Liver (tissue), 9 donors: ENCODE data around the gene RLN1. TPM values are rescaled to one million over a fixed set of nuclear protein-coding genes. Genes with fewer than 3 reads are reported as not detected.

Source experiments
- DNase-seq: peaks from one replicate; pipeline ENCODE4 v3.0.0-alpha.2; 2017; ENCODE audit warnings: low spot score
- H3K27ac ChIP-seq, 2 donors: one replicate each; pipeline ENCODE4 v1.7.0; 2013; ENCODE audit warnings: inconsistent platforms in 2 of 2, low read length in 2 of 2, control low read depth in 1 of 2, low read depth in 1 of 2, mild to moderate bottlenecking in 1 of 2
- H3K27me3 ChIP-seq, 4 donors: one replicate each; pipeline versions ENCODE4 v1.6.1 to v1.7.0; 2013; ENCODE audit warnings: low read length in 3 of 4, inconsistent platforms in 1 of 4, mild to moderate bottlenecking in 1 of 4, moderate library complexity in 1 of 4; ENCODE audit not compliant: control insufficient read depth in 4 of 4, insufficient read depth in 4 of 4
- H3K36me3 ChIP-seq, 4 donors: one replicate each; pipeline versions ENCODE4 v1.6.1 to v1.7.0; 2013; ENCODE audit warnings: low read length in 3 of 4, mild to moderate bottlenecking in 3 of 4, low read depth in 1 of 4, moderate library complexity in 1 of 4; ENCODE audit not compliant: control insufficient read depth in 4 of 4, insufficient read depth in 3 of 4
- H3K4me1 ChIP-seq, 4 donors: one replicate each; pipeline versions ENCODE4 v1.6.1 to v1.7.0; 2013; ENCODE audit warnings: low read length in 3 of 4, mild to moderate bottlenecking in 3 of 4, moderate library complexity in 1 of 4; ENCODE audit not compliant: control insufficient read depth in 4 of 4, insufficient read depth in 4 of 4
- H3K4me3 ChIP-seq, 3 donors: one replicate each; pipeline versions ENCODE4 v1.6.1 to v1.7.0; 2013; ENCODE audit warnings: low read length in 3 of 3, control low read depth in 1 of 3, low read depth in 1 of 3, mild to moderate bottlenecking in 1 of 3
- H3K9ac ChIP-seq, 2 donors: one replicate each; pipeline ENCODE4 v1.7.0; 2013; ENCODE audit warnings: low read length in 2 of 2, mild to moderate bottlenecking in 2 of 2, moderate library complexity in 2 of 2, control low read depth in 1 of 2, low read depth in 1 of 2
- H3K9me3 ChIP-seq, 4 donors: one replicate each; pipeline versions ENCODE4 v1.6.1 to v1.7.0; 2013; ENCODE audit warnings: low read length in 3 of 4; ENCODE audit not compliant: control insufficient read depth in 4 of 4
- EGR1 ChIP-seq, 2 donors: IDR thresholded peaks; 2 replicates each; pipeline ENCODE4 v1.6.1; 2016 to 2018; ENCODE audit warnings: antibody characterized with exemption in 2 of 2, low read depth in 2 of 2
- FOXA1 ChIP-seq: IDR thresholded peaks from 2 replicates; pipeline ENCODE4 v1.6.1; 2016; ENCODE audit warnings: antibody characterized with exemption
- FOXA2 ChIP-seq: IDR thresholded peaks from 2 replicates; pipeline ENCODE4 v1.6.1; 2016; ENCODE audit warnings: antibody characterized with exemption
- GABPA ChIP-seq, 2 donors: IDR thresholded peaks in 1 of 2; conservative IDR thresholded peaks in 1 of 2; 2 replicates each; pipeline ENCODE4 v1.6.1; 2016; ENCODE audit warnings: antibody characterized with exemption in 2 of 2, mild to moderate bottlenecking in 1 of 2, moderate library complexity in 1 of 2
- HNF4A ChIP-seq, 2 donors: conservative IDR thresholded peaks; 2 replicates each; pipeline ENCODE4 v1.6.1; 2016; ENCODE audit warnings: antibody characterized with exemption in 2 of 2, mild to moderate bottlenecking in 2 of 2
- HNF4G ChIP-seq: IDR thresholded peaks from 2 replicates; pipeline ENCODE4 v1.6.1; 2016; ENCODE audit warnings: antibody characterized with exemption
- JUND ChIP-seq, 2 donors: IDR thresholded peaks; 2 replicates each; pipeline ENCODE4 v1.6.1; 2016; ENCODE audit warnings: antibody characterized with exemption in 2 of 2
- NR2F2 ChIP-seq: IDR thresholded peaks from 2 replicates; pipeline ENCODE4 v1.6.1; 2016; ENCODE audit warnings: antibody characterized with exemption
- RAD21 ChIP-seq, 2 donors: IDR thresholded peaks; 2 replicates each; pipeline ENCODE4 v1.6.1; 2016; ENCODE audit warnings: antibody characterized with exemption in 2 of 2, mild to moderate bottlenecking in 2 of 2
- RXRA ChIP-seq, 2 donors: IDR thresholded peaks; 2 replicates each; pipeline ENCODE4 v1.6.1; 2017 to 2018; ENCODE audit warnings: antibody characterized with exemption in 2 of 2, mild to moderate bottlenecking in 1 of 2
- SP1 ChIP-seq: IDR thresholded peaks from 2 replicates; pipeline ENCODE4 v1.6.1; 2018; ENCODE audit warnings: antibody characterized with exemption, mild to moderate bottlenecking
- TAF1 ChIP-seq: conservative IDR thresholded peaks from 2 replicates; pipeline ENCODE4 v1.6.1; 2016; ENCODE audit warnings: antibody characterized with exemption, mild to moderate bottlenecking
- YY1 ChIP-seq: IDR thresholded peaks from 2 replicates; pipeline ENCODE4 v1.6.1; 2016; ENCODE audit warnings: antibody characterized with exemption, mild to moderate bottlenecking
- WGBS: extraction: QIAGEN DNeasy Blood & Tissue Kit; methylation state at CpG from one replicate; pipeline ENCODE4 v1.1.7; 2013; 5-methylcytosine and 5-hydroxymethylcytosine counted together
- polyA plus RNA-seq, 2 donors: library from polyadenylated mRNA; stranded (reverse) in 1 of 2; unstranded in 1 of 2; fragments of 200-250 nt in 1 of 2; fragments of >200 nt in 1 of 2; fragmentation: Nextera tagmentation in 1 of 2; extraction: Ambion mirVana in 1 of 2; gene quantifications; one replicate each; pipeline versions ENCODE4 v1.2.1 to v1.2.3, GENCODE V29; 2013 to 2015
- total RNA-seq, 2 donors: library from RNA; depleted of rRNA; stranded (reverse); fragments of >200 nt; gene quantifications; one replicate each; pipeline ENCODE4 v1.2.3, GENCODE V29; 2014
- TF ChIP-seq, protein P1 (sequence below): IDR thresholded peaks from 2 replicates; pipeline ENCODE4 v1.6.1; 2016; ENCODE audit warnings: antibody characterized with exemption
- TF ChIP-seq, protein P2 (sequence below): IDR thresholded peaks from 2 replicates; pipeline ENCODE4 v1.6.1; 2016; ENCODE audit warnings: antibody characterized with exemption
- TF ChIP-seq, protein P3 (sequence below): IDR thresholded peaks from 2 replicates; pipeline ENCODE4 v1.6.1; 2016; ENCODE audit warnings: antibody characterized with exemption
- TF ChIP-seq, protein P4 (sequence below): fragments of 150-350 bp; IDR thresholded peaks from 2 replicates; pipeline ENCODE4 v1.5.1; 2017; ENCODE audit warnings: improper control_type of control experiment, low read depth, low read length; ENCODE audit not compliant: missing input control
- TF ChIP-seq, protein P5 (sequence below): IDR thresholded peaks from 2 replicates; pipeline ENCODE4 v1.6.1; 2016; ENCODE audit warnings: antibody characterized with exemption, mild to moderate bottlenecking
- donor health status: healthy.
- donor health status: healthy.
- donor health status: healthy.
- donor health status: healthy.
- donor health status: healthy.

RLN1 gene
- total and polyA plus RNA-seq, 4 donors: 0.17 TPM; not detected in 3

DNA sequence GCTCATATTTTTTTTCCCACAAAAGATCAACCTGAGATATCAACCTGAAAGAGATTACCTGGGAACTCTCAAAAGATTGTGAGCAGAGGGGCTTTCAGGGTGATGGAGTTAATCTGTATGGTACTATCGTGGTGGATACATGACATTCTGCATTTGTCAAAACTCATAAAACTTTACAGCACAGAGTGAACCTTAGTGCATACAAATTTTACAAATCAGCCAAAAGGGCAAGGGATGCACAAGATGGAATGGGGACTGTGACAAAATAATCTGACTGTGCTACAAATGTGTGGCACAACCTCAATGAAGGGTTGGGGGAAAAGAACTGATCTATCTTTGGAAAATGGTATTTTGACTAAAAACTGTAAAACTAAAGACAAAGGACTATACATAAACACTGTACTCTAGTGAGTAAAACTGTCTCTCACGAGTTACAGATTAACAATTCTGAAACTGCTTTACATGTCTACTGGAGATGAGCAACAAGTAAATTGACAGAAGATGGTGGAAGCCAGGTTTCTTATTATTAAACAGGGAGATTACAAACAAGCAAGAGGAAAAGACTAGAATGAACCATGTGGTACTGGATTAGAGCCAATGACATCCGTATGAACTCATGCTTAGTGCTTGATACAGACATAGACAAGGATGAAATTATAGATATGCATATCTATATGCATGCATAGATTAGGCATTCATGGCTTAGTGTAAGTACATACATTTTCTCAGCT lies 24.8 kb upstream of the RLN1 start:
- 53% methylated on average over 3 of the region's 3 CpGs for WGBS

More for the DNA sequence above, 24.8 kb upstream of the RLN1 start:
- H3K4me1 ChIP-seq: no peaks in the 10 kb centered on the region
- no peak for TF ChIP-seq RAD21 (IDR thresholded peaks at IDR 0.05)
- TF ChIP-seq, protein P1, sequence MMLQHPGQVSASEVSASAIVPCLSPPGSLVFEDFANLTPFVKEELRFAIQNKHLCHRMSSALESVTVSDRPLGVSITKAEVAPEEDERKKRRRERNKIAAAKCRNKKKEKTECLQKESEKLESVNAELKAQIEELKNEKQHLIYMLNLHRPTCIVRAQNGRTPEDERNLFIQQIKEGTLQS: no peak
- no peak for TF ChIP-seq GABPA (IDR thresholded peaks at IDR 0.05 in 1 of 2, conservative IDR thresholded peaks at IDR 0.05 in 1 of 2)
- TF ChIP-seq, protein P2, sequence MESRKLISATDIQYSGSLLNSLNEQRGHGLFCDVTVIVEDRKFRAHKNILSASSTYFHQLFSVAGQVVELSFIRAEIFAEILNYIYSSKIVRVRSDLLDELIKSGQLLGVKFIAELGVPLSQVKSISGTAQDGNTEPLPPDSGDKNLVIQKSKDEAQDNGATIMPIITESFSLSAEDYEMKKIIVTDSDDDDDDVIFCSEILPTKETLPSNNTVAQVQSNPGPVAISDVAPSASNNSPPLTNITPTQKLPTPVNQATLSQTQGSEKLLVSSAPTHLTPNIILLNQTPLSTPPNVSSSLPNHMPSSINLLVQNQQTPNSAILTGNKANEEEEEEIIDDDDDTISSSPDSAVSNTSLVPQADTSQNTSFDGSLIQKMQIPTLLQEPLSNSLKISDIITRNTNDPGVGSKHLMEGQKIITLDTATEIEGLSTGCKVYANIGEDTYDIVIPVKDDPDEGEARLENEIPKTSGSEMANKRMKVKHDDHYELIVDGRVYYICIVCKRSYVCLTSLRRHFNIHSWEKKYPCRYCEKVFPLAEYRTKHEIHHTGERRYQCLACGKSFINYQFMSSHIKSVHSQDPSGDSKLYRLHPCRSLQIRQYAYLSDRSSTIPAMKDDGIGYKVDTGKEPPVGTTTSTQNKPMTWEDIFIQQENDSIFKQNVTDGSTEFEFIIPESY: no peak
- no peak for TF ChIP-seq TAF1
- TF ChIP-seq, protein P3, sequence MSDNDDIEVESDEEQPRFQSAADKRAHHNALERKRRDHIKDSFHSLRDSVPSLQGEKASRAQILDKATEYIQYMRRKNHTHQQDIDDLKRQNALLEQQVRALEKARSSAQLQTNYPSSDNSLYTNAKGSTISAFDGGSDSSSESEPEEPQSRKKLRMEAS: no peak
- no peak for TF ChIP-seq EGR1 (IDR thresholded peaks at IDR 0.05; ENCODE audit: low read depth in 2 of 2)
- no peak for TF ChIP-seq HNF4A (conservative IDR thresholded peaks at IDR 0.05)
- TF ChIP-seq SP1: no peak
- TF ChIP-seq FOXA1: no peak
- no peak for TF ChIP-seq YY1
- no peak for TF ChIP-seq NR2F2
- TF ChIP-seq, protein P4, sequence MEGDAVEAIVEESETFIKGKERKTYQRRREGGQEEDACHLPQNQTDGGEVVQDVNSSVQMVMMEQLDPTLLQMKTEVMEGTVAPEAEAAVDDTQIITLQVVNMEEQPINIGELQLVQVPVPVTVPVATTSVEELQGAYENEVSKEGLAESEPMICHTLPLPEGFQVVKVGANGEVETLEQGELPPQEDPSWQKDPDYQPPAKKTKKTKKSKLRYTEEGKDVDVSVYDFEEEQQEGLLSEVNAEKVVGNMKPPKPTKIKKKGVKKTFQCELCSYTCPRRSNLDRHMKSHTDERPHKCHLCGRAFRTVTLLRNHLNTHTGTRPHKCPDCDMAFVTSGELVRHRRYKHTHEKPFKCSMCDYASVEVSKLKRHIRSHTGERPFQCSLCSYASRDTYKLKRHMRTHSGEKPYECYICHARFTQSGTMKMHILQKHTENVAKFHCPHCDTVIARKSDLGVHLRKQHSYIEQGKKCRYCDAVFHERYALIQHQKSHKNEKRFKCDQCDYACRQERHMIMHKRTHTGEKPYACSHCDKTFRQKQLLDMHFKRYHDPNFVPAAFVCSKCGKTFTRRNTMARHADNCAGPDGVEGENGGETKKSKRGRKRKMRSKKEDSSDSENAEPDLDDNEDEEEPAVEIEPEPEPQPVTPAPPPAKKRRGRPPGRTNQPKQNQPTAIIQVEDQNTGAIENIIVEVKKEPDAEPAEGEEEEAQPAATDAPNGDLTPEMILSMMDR: no peak
- TF ChIP-seq HNF4G: no peak
- no peak for TF ChIP-seq RXRA (IDR thresholded peaks at IDR 0.05)
- TF ChIP-seq JUND (IDR thresholded peaks at IDR 0.05): no peak
- no peak for TF ChIP-seq FOXA2
- TF ChIP-seq, protein P5, sequence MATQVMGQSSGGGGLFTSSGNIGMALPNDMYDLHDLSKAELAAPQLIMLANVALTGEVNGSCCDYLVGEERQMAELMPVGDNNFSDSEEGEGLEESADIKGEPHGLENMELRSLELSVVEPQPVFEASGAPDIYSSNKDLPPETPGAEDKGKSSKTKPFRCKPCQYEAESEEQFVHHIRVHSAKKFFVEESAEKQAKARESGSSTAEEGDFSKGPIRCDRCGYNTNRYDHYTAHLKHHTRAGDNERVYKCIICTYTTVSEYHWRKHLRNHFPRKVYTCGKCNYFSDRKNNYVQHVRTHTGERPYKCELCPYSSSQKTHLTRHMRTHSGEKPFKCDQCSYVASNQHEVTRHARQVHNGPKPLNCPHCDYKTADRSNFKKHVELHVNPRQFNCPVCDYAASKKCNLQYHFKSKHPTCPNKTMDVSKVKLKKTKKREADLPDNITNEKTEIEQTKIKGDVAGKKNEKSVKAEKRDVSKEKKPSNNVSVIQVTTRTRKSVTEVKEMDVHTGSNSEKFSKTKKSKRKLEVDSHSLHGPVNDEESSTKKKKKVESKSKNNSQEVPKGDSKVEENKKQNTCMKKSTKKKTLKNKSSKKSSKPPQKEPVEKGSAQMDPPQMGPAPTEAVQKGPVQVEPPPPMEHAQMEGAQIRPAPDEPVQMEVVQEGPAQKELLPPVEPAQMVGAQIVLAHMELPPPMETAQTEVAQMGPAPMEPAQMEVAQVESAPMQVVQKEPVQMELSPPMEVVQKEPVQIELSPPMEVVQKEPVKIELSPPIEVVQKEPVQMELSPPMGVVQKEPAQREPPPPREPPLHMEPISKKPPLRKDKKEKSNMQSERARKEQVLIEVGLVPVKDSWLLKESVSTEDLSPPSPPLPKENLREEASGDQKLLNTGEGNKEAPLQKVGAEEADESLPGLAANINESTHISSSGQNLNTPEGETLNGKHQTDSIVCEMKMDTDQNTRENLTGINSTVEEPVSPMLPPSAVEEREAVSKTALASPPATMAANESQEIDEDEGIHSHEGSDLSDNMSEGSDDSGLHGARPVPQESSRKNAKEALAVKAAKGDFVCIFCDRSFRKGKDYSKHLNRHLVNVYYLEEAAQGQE: no peak
- H3K9me3 ChIP-seq: no peaks in the 10 kb centered on the region
- no peak for DNase-seq
- no peaks in the 10 kb centered on the region for H3K27me3 ChIP-seq
- no peak overlapping the region for H3K4me3 ChIP-seq
- no peak overlapping the region for H3K27ac ChIP-seq
- no peak overlapping the region for H3K9ac ChIP-seq
- no peaks in the 10 kb centered on the region for H3K36me3 ChIP-seq
